Measurements from ENCODE around the gene TMEM63C. TPM values are rescaled to one million over a fixed set of nuclear protein-coding genes. Genes with fewer than 3 reads are reported as not detected.

The TMEM63C gene
- total and polyA plus RNA-seq, 2 experiments from 2014 or later, result 4.9 to 9.7 TPM

DNA sequence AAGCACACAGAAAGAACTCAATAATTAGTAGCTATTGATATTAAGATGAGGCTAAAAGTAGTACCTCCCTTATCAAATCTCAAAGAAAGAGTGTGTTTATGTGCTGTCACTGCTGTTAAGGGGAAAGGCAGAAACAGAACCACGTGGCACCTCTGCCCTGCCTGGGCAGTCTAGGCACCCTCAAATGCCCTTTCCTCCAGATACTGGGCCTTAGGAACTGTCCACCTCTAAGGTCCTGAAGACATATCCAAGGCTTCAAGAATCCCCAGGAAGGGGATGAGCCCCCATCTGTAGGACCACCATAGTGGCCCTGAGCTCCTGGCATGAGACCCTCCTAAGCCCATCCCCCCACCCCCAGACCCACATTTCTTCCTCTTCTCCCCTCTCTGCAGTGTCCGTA is 60.4 kb downstream of the TMEM63C start:
- Histone ChIP-seq H3K27ac (no peak overlapping the region), H3K9me2 (replicated peaks; ENCODE audit: insufficient read depth) (no peaks in the 10 kb centered on the region), H3K4me1 (ENCODE audit: insufficient read depth) (no peaks in the 10 kb centered on the region), H4K20me1 (ENCODE audit: insufficient read depth, poor library complexity, severe bottlenecking) (no peaks in the 10 kb centered on the region), H3K36me3 (replicated peaks; ENCODE audit: insufficient read depth, low read depth) (no peaks in the 10 kb centered on the region), H3K9me3 (ENCODE audit: low read depth) (no peaks in the 10 kb centered on the region), H2AFZ (no peak overlapping the region), H3K4me2 (no peak overlapping the region), H3K4me3 (no peak overlapping the region), H3K79me2 (no peaks in the 10 kb centered on the region), H3K27me3 (no peaks in the 10 kb centered on the region)
- WGBS (ENCODE audit: low lambda C conversion rate, missing lambda C conversion rate), result 81% methylated on average over 2 of the region's 2 CpGs
- no peak for TF ChIP-seq CTCF (IDR thresholded peaks at IDR 0.05; ENCODE audit: poor library complexity)
- TF ChIP-seq EZH2 (IDR thresholded peaks at IDR 0.05; ENCODE audit: borderline replicate concordance), result no peak
- no peak for DNase-seq (ENCODE audit: low spot score)

- DNase-seq (ENCODE audit: low spot score), result no peak
- Histone ChIP-seq H2AFZ (no peak overlapping the region), H3K9me3 (ENCODE audit: low read depth) (no peaks in the 10 kb centered on the region), H3K27me3 (no peaks in the 10 kb centered on the region), H3K4me3 (no peak overlapping the region), H3K4me1 (ENCODE audit: insufficient read depth) (no peaks in the 10 kb centered on the region), H3K9me2 (replicated peaks; ENCODE audit: insufficient read depth) (no peaks in the 10 kb centered on the region), H3K36me3 (replicated peaks; ENCODE audit: insufficient read depth, low read depth) (no peaks in the 10 kb centered on the region), H3K79me2 (no peaks in the 10 kb centered on the region), H3K27ac (no peak overlapping the region), H4K20me1 (ENCODE audit: insufficient read depth, poor library complexity, severe bottlenecking) (no peaks in the 10 kb centered on the region), H3K4me2 (no peak overlapping the region)
- WGBS (ENCODE audit: low lambda C conversion rate, missing lambda C conversion rate), result 88% methylated on average over 12 of the region's 12 CpGs
- TF ChIP-seq EZH2phosphoT487 (IDR thresholded peaks at IDR 0.05; ENCODE audit: low read depth, severe bottlenecking, unreplicated experiment), result no peak
Measured at GRCh38 chr14:77242752-77243151, 61.2 kb downstream of the TMEM63C start.

DNA sequence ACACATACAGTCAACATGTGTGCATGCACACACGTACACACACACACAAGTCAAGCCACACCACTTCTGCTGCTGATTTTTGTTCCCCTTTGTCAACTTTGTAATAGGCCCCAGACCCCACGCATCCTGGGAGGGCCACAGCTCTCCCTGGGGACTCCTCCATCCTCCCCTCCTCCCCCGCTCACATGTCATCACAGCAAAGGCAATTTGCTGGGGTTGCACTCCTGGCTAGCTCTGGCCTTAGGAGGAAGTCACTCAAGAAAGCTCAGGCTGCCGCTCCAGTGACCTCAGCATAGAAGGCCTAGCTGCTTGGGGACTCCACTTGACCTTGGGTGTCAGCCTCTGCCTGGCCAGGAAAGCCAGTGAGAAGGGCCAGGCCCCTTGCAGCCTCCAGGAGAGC is 62.3 kb downstream of the TMEM63C start:
- TF ChIP-seq EZH2 (IDR thresholded peaks at IDR 0.05; ENCODE audit: borderline replicate concordance) (no peak), CTCF (IDR thresholded peaks at IDR 0.05; ENCODE audit: poor library complexity) (no peak), EZH2phosphoT487 (IDR thresholded peaks at IDR 0.05; ENCODE audit: low read depth, severe bottlenecking, unreplicated experiment) (no peak)
- H2AFZ ChIP-seq, result no peak overlapping the region
- H4K20me1 ChIP-seq (ENCODE audit: insufficient read depth, poor library complexity, severe bottlenecking), result no peaks in the 10 kb centered on the region
- no peak overlapping the region for H3K4me2 ChIP-seq
- H3K9me3 ChIP-seq (ENCODE audit: low read depth), result no peaks in the 10 kb centered on the region
- no peak overlapping the region for H3K4me3 ChIP-seq
- no peaks in the 10 kb centered on the region for H3K9me2 ChIP-seq (replicated peaks; ENCODE audit: insufficient read depth)
- H3K27ac ChIP-seq, result no peak overlapping the region
- DNase-seq (ENCODE audit: low spot score), result no peak
- no peaks in the 10 kb centered on the region for H3K79me2 ChIP-seq
- H3K27me3 ChIP-seq, result no peaks in the 10 kb centered on the region
- no peaks in the 10 kb centered on the region for H3K4me1 ChIP-seq (ENCODE audit: insufficient read depth)
- no peaks in the 10 kb centered on the region for H3K36me3 ChIP-seq (replicated peaks; ENCODE audit: insufficient read depth, low read depth)
- 89% methylated on average over 4 of the region's 4 CpGs for WGBS (ENCODE audit: low lambda C conversion rate, missing lambda C conversion rate)

DNA sequence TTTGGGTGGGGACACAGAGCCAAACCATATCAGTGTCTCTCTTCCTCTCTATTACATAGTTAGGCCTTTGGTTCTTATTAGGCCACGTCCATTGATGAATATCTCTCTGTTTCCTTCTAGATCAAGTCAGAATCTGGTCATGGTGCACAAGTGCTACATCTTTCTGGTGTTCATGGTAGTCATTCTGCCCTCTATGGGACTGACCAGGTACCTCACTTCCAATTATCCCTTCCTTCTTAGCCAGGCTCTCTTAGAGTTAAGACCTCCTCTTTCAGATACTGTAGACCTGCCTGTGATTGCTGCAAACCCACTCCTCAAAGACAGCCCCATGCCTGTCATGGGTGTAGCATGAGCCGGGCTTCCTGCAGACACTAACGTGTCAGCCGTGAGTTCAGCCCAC is 64.2 kb downstream of the TMEM63C start:
- Histone ChIP-seq H3K9me2 (replicated peaks; ENCODE audit: insufficient read depth) (no peaks in the 10 kb centered on the region), H2AFZ (no peak overlapping the region), H3K4me1 (ENCODE audit: insufficient read depth) (no peaks in the 10 kb centered on the region), H3K36me3 (replicated peaks; ENCODE audit: insufficient read depth, low read depth) (no peaks in the 10 kb centered on the region), H3K4me3 (no peak overlapping the region), H3K9me3 (ENCODE audit: low read depth) (no peaks in the 10 kb centered on the region), H3K27ac (no peak overlapping the region), H4K20me1 (ENCODE audit: insufficient read depth, poor library complexity, severe bottlenecking) (no peaks in the 10 kb centered on the region), H3K27me3 (no peaks in the 10 kb centered on the region), H3K79me2 (no peaks in the 10 kb centered on the region), H3K4me2 (no peak overlapping the region)
- TF ChIP-seq EZH2 (IDR thresholded peaks at IDR 0.05; ENCODE audit: borderline replicate concordance), result no peak
- TF ChIP-seq EZH2phosphoT487 (IDR thresholded peaks at IDR 0.05; ENCODE audit: low read depth, severe bottlenecking, unreplicated experiment), result no peak
- no peak for TF ChIP-seq CTCF (IDR thresholded peaks at IDR 0.05; ENCODE audit: poor library complexity)
- WGBS (ENCODE audit: low lambda C conversion rate, missing lambda C conversion rate), result 91% methylated on average over 4 of the region's 4 CpGs
- no peak for DNase-seq (ENCODE audit: low spot score)

Data from hepatocyte (in vitro differentiated cells).